Measurements from ENCODE around the gene TLR3. TPM values are rescaled to one million over a fixed set of nuclear protein-coding genes. Genes with fewer than 3 reads are reported as not detected.
A peak's percentile ranks its signal among the peaks of the same experiment; 100 is the strongest.

Gene TLR3
- not detected in 2 replicates for total RNA-seq (2013; cell fraction: nucleolus; rRNA removed)
- total RNA-seq (2014; rRNA removed) (under 0.01 and 0.05 TPM in 2 replicates), total RNA-seq (2014; rRNA removed; fragmentation: Illumina TruSeq; extraction: Trizol) (not detected in 2 replicates), total RNA-seq (2021) (not detected in 2 replicates), polyA plus RNA-seq (2011; rRNA removed) (0.04 and 0.05 TPM in 2 replicates), polyA plus RNA-seq (2014; fragmentation: Illumina TruSeq; extraction: Trizol) (0.03 TPM in 1 of 2 replicates, not detected in the other), polyA plus RNA-seq (2014; fragmentation: Nextera tagmentation; extraction: Ambion mirVana) (not detected), polyA plus RNA-seq (2014; rRNA removed) (not detected in 2 replicates), polyA plus RNA-seq (2016; fragmentation: Nextera tagmentation; extraction: Ambion mirVana) (not detected), polyA minus RNA-seq (2011; rRNA and poly(A)+ RNA removed) (0.05 and 0.07 TPM in 2 replicates), Bru-seq, nascent RNA (percentile 12 among the genes with signal in this experiment), BruChase-seq, experiment 1, labeled RNA remaining after a 6-hour chase (not detected), BruChase-seq, experiment 2, labeled RNA remaining after a 2-hour chase (percentile 8 among the genes with signal in this experiment)
- not detected for polyA plus RNA-seq (2011; ENCODE audit: low read depth)
- polyA plus RNA-seq (2011; cell fraction: cytosol; rRNA removed), result 0.02 and 0.03 TPM in 2 replicates
- not detected in 2 replicates for polyA plus RNA-seq (2011; cell fraction: nucleus; rRNA removed)
- not detected in 2 replicates for polyA plus RNA-seq (2012)
- not detected in 2 replicates for polyA minus RNA-seq (2011; cell fraction: cytosol; rRNA and poly(A)+ RNA removed)
- 0.10 TPM in 1 of 2 replicates, not detected in the other for polyA minus RNA-seq (2011; cell fraction: nucleus; rRNA and poly(A)+ RNA removed)
- long read RNA-seq, experiment 1, result 0 reads
- long read RNA-seq, experiment 2, result 0 reads

GRCh38 chr4:186068581-186069348 is at the start of gene TLR3:
Gene TLR3, plus strand, starts transcription at chr4:186069156. Its CDS starts 7,464 bp downstream, at chr4:186076620.
- Histone ChIP-seq H3K79me2 (ENCODE audit: control insufficient read depth, insufficient read depth, low read length) (no peaks in the 10 kb centered on the region), H3K27me3 (replicated peaks in 1 of 2; ENCODE audit: control insufficient read depth in 2 of 2, insufficient read depth in 2 of 2, low read length in 1 of 2) (peaks cover 0 to 3% of the 10 kb centered on the region in 2 experiments; a peak in 2 of 4 replicates), H4K20me1 (ENCODE audit: control insufficient read depth, insufficient read depth) (no peaks in the 10 kb centered on the region), H3K4me3 (peak within 1 kb of the TSS; percentile 58; the same call in 1 of the 2 replicates), H2AFZ (ENCODE audit: control insufficient read depth, low read depth, low read length) (peak within 1 kb of the TSS; percentile 51), H3K27ac (ENCODE audit: control insufficient read depth, insufficient read depth) (no peak within 1 kb of the TSS), H3K4me2 (ENCODE audit: control insufficient read depth, insufficient read depth) (peak within 1 kb of the TSS; percentile 85), H3K9ac (ENCODE audit: control insufficient read depth, insufficient read depth, low read length) (no peak within 1 kb of the TSS; the same call in 1 of the 2 replicates), H3K36me3 (ENCODE audit: control insufficient read depth in 2 of 2, insufficient read depth in 2 of 2, low read length in 1 of 2) (no peaks in the 10 kb centered on the region), H3K4me1 (ENCODE audit: control insufficient read depth, insufficient read depth, low read length) (no peaks in the 10 kb centered on the region), H3K9me3 (replicated peaks; ENCODE audit: control insufficient read depth, insufficient read depth, low read length) (no peaks in the 10 kb centered on the region)
- ChIA-PET POLR2A (no interaction called here), SMC1A (ENCODE audit: uncharacterized antibody, unreplicated experiment) (interaction anchor here (0.9 to 2.0 kb wide), 5 partner anchors 11 to 68 kb away, joined by 3 to 16 read pairs (median 3); no protein-coding TSS in a partner anchor), RAD21 (ENCODE audit: unreplicated experiment) (interaction anchor here (1.0 to 1.5 kb wide), 4 partner anchors 66 to 519 kb away, joined by 4 to 5 read pairs (median 4); no protein-coding TSS in a partner anchor), CTCF (interaction anchor here (1.2 to 3.6 kb wide), 5 partner anchors 10 to 133 kb away, joined by 3 to 38 read pairs (median 4); no protein-coding TSS in a partner anchor)
- intact Hi-C loops (cut with micrococcal nuclease; ENCODE audit: unreplicated experiment), result loop anchor here (1.0 to 2.0 kb wide), 3 partner anchors 69 to 518 kb away; no protein-coding TSS in a partner anchor
- no TSS peak for BruUV-seq (replicated peaks)
- peak; percentile 38 for ATAC-seq
- FAIRE-seq, result no peak
- DNase-seq (ENCODE audit: low read depth, low spot score), result no peak
- in situ Hi-C loops (cut with MboI), result loop anchor here (5.0 kb wide), 1 partner anchor 69 kb away; no protein-coding TSS in a partner anchor
- WGBS (ENCODE audit: insufficient coverage, insufficient replicate concordance, low lambda C conversion rate, missing lambda C conversion rate), result 25% methylated on average over 12 of the region's 12 CpGs
- TF ChIP-seq CBFB (IDR thresholded peaks at IDR 0.05; ENCODE audit: low read depth), result no peak
- TF ChIP-seq YBX1 (IDR thresholded peaks at IDR 0.05), result no peak
- no peak for TF ChIP-seq SPI1 (IDR thresholded peaks at IDR 0.05; ENCODE audit: borderline replicate concordance, insufficient read depth, low read depth, low read length)
- no peak for TF ChIP-seq E4F1 (IDR thresholded peaks at IDR 0.05; ENCODE audit: borderline replicate concordance, partially characterized antibody)
- no peak for TF ChIP-seq MXI1 (IDR thresholded peaks at IDR 0.05; ENCODE audit: low read depth, low read length)
- no peak for TF ChIP-seq FOXK2 (IDR thresholded peaks at IDR 0.05)
- TF ChIP-seq CUX1 (IDR thresholded peaks at IDR 0.05; ENCODE audit: insufficient replicate concordance, low read depth, low read length), result no peak
- no peak for TF ChIP-seq RAD51 (IDR thresholded peaks at IDR 0.05)
- no peak for TF ChIP-seq MYC (IDR thresholded peaks at IDR 0.05; ENCODE audit: insufficient read depth, insufficient read length, insufficient replicate concordance, low read length, severe bottlenecking)
- no peak for TF ChIP-seq POU2F2 (IDR thresholded peaks at IDR 0.05; ENCODE audit: borderline replicate concordance, low read depth, low read length)
- TF ChIP-seq IKZF1 (conservative IDR thresholded peaks at IDR 0.05), result no peak
